HEK293 (cell line): ENCODE results near the gene CCDC61.
A peak's percentile ranks its signal among the peaks of the same experiment; 100 is the strongest.

ENCODE experiments used
- BCL6B ChIP-seq: fragments of 450-650 bp; formaldehyde crosslinking; IDR thresholded peaks from 2 replicates; pipeline ENCODE4 v1.5.1; 2017; ENCODE audit warnings: missing biosample characterization, missing genetic modification characterization
- GLIS2 ChIP-seq: fragments of 450-650 bp; formaldehyde crosslinking; IDR thresholded peaks from 2 replicates; pipeline ENCODE4 v1.5.1; 2016; ENCODE audit warnings: missing biosample characterization, missing genetic modification characterization
- HIC1 ChIP-seq: fragments of 450-650 bp; formaldehyde crosslinking; IDR thresholded peaks from 2 replicates; pipeline ENCODE4 v1.5.1; 2016; ENCODE audit warnings: missing biosample characterization, missing genetic modification characterization
- IKZF3 ChIP-seq: fragments of 450-650 bp; IDR thresholded peaks from 2 replicates; pipeline ENCODE4 v1.5.0; 2018; ENCODE audit warnings: missing biosample characterization, mild to moderate bottlenecking, missing genetic modification characterization, moderate library complexity
- KLF8 ChIP-seq: fragments of 450-650 bp; formaldehyde crosslinking; IDR thresholded peaks from 2 replicates; pipeline ENCODE4 v1.5.1; 2016; ENCODE audit warnings: missing biosample characterization, missing genetic modification characterization
- OSR2 ChIP-seq: fragments of 450-650 bp; formaldehyde crosslinking; IDR thresholded peaks from 2 replicates; pipeline ENCODE4 v1.5.1; 2016; ENCODE audit warnings: missing biosample characterization, missing genetic modification characterization
- PRDM4 ChIP-seq: fragments of 450-650 bp; formaldehyde crosslinking; IDR thresholded peaks from 2 replicates; pipeline ENCODE4 v1.5.1; 2017; ENCODE audit warnings: missing biosample characterization, missing genetic modification characterization
- RBAK ChIP-seq: fragments of 450-650 bp; formaldehyde crosslinking; IDR thresholded peaks from 2 replicates; pipeline ENCODE4 v1.5.1; 2016; ENCODE audit warnings: missing biosample characterization, missing genetic modification characterization
- REPIN1 ChIP-seq: fragments of 450-650 bp; formaldehyde crosslinking; IDR thresholded peaks from 2 replicates; pipeline ENCODE4 v1.5.1; 2017; ENCODE audit warnings: missing biosample characterization, missing genetic modification characterization, low read depth
- YY1 ChIP-seq: fragments of 450-650 bp; formaldehyde crosslinking; IDR thresholded peaks from 2 replicates; pipeline ENCODE4 v1.5.1; 2018; ENCODE audit warnings: missing biosample characterization, missing genetic modification characterization
- ZEB2 ChIP-seq: fragments of 450-650 bp; formaldehyde crosslinking; IDR thresholded peaks from 2 replicates; pipeline ENCODE4 v1.5.1; 2016; ENCODE audit warnings: missing biosample characterization, missing genetic modification characterization
- ZIC2 ChIP-seq: fragments of 450-650 bp; formaldehyde crosslinking; IDR thresholded peaks from 2 replicates; pipeline ENCODE4 v1.5.1; 2016; ENCODE audit warnings: missing biosample characterization, missing genetic modification characterization
- ZNF140 ChIP-seq: fragments of 450-650 bp; formaldehyde crosslinking; IDR thresholded peaks from 2 replicates; pipeline ENCODE4 v1.5.1; 2016; ENCODE audit warnings: missing biosample characterization, missing genetic modification characterization
- ZNF23 ChIP-seq: fragments of 450-650 bp; formaldehyde crosslinking; IDR thresholded peaks from 2 replicates; pipeline ENCODE4 v1.5.1; 2016; ENCODE audit warnings: missing biosample characterization, missing genetic modification characterization, borderline replicate concordance
- ZNF280C ChIP-seq: fragments of 450-650 bp; formaldehyde crosslinking; IDR thresholded peaks from 2 replicates; pipeline ENCODE4 v1.5.1; 2016; ENCODE audit warnings: missing biosample characterization, missing genetic modification characterization
- ZNF280D ChIP-seq: fragments of 450-650 bp; formaldehyde crosslinking; IDR thresholded peaks from 2 replicates; pipeline ENCODE4 v1.5.1; 2016; ENCODE audit warnings: missing biosample characterization, missing genetic modification characterization
- ZNF292 ChIP-seq: fragments of 450-650 bp; formaldehyde crosslinking; IDR thresholded peaks from 2 replicates; pipeline ENCODE4 v1.5.1; 2016; ENCODE audit warnings: low read depth, missing biosample characterization, missing genetic modification characterization, borderline replicate concordance
- ZNF324 ChIP-seq: fragments of 450-650 bp; formaldehyde crosslinking; IDR thresholded peaks from 2 replicates; pipeline ENCODE4 v1.5.1; 2016; ENCODE audit warnings: missing biosample characterization, missing genetic modification characterization
- ZNF394 ChIP-seq: fragments of 450-650 bp; formaldehyde crosslinking; IDR thresholded peaks from 2 replicates; pipeline ENCODE4 v1.5.1; 2016; ENCODE audit warnings: missing biosample characterization, missing genetic modification characterization, mild to moderate bottlenecking, moderate library complexity, borderline replicate concordance
- ZNF398 ChIP-seq: fragments of 450-650 bp; formaldehyde crosslinking; IDR thresholded peaks from 2 replicates; pipeline ENCODE4 v1.5.1; 2017; ENCODE audit warnings: missing biosample characterization, missing genetic modification characterization
- ZNF423 ChIP-seq: fragments of 450-650 bp; formaldehyde crosslinking; IDR thresholded peaks from 2 replicates; pipeline ENCODE4 v1.5.1; 2016; ENCODE audit warnings: missing biosample characterization, missing genetic modification characterization
- ZNF585B ChIP-seq: fragments of 450-650 bp; formaldehyde crosslinking; IDR thresholded peaks from 2 replicates; pipeline ENCODE4 v1.5.1; 2016; ENCODE audit warnings: missing biosample characterization, missing genetic modification characterization
- ZNF654 ChIP-seq: fragments of 450-650 bp; formaldehyde crosslinking; IDR thresholded peaks from 2 replicates; pipeline ENCODE4 v1.5.1; 2016; ENCODE audit warnings: low read depth, missing biosample characterization, missing genetic modification characterization
- ZNF670 ChIP-seq: fragments of 450-650 bp; formaldehyde crosslinking; IDR thresholded peaks from 2 replicates; pipeline ENCODE4 v1.5.1; 2016; ENCODE audit warnings: missing biosample characterization, missing genetic modification characterization, low read depth
- ZNF747 ChIP-seq: fragments of 450-650 bp; formaldehyde crosslinking; IDR thresholded peaks from 2 replicates; pipeline ENCODE4 v1.5.1; 2016; ENCODE audit warnings: missing biosample characterization, missing genetic modification characterization
- ZNF768 ChIP-seq: fragments of 450-650 bp; formaldehyde crosslinking; IDR thresholded peaks from 2 replicates; pipeline ENCODE4 v1.5.1; 2018; ENCODE audit warnings: missing biosample characterization, mild to moderate bottlenecking, missing genetic modification characterization
- ZNF843 ChIP-seq: fragments of 450-650 bp; formaldehyde crosslinking; IDR thresholded peaks from 2 replicates; pipeline ENCODE4 v1.5.1; 2016; ENCODE audit warnings: missing biosample characterization, missing genetic modification characterization

The CCDC61 gene

GRCh38 chr19:45952686-45953505 lies 42.4 kb upstream of the CCDC61 start (continued):
- TF ChIP-seq HIC1 (tag by site-specific recombination): no peak
- TF ChIP-seq ZNF423 (tag by site-specific recombination): no peak
- TF ChIP-seq ZEB2 (tag by site-specific recombination): 0 out of 2 replicates have a peak, but pooled peaks have one; percentile 27
- no peak for TF ChIP-seq ZNF585B (tag by site-specific recombination)
- TF ChIP-seq ZNF670 (tag by site-specific recombination): no peak
- TF ChIP-seq ZNF394 (tag by site-specific recombination): peak; percentile 58
- TF ChIP-seq REPIN1 (tag by site-specific recombination): no peak
- TF ChIP-seq ZNF768 (tag by site-specific recombination): no peak
- peak; percentile 84 for TF ChIP-seq ZNF398 (tag by site-specific recombination)
- no peak for TF ChIP-seq ZNF280C (tag by site-specific recombination)
- no peak for TF ChIP-seq ZNF292 (tag by site-specific recombination)
- no peak for TF ChIP-seq RBAK
- TF ChIP-seq BCL6B: no peak
- peak; percentile 56; the same call in 1 of the 2 replicates for TF ChIP-seq IKZF3 (tag by site-specific recombination)
- TF ChIP-seq ZNF843 (tag by site-specific recombination): no peak
- TF ChIP-seq ZNF140 (tag by site-specific recombination): no peak
- TF ChIP-seq ZNF23 (tag by site-specific recombination): no peak
- TF ChIP-seq GLIS2: peak; percentile 91
- TF ChIP-seq KLF8 (tag by site-specific recombination): peak; percentile 92
- no peak for TF ChIP-seq ZIC2
- TF ChIP-seq ZNF324 (tag by site-specific recombination): no peak
- TF ChIP-seq YY1 (tag by site-specific recombination): no peak; the same call in 1 of the 2 replicates
- no peak for TF ChIP-seq ZNF747 (tag by site-specific recombination)
- TF ChIP-seq OSR2: no peak
- no peak for TF ChIP-seq PRDM4 (tag by site-specific recombination)
- TF ChIP-seq ZNF654 (tag by site-specific recombination): no peak
- TF ChIP-seq ZNF280D (tag by site-specific recombination): no peak
